Endothelial cell of umbilical vein (primary cell): ENCODE data around the gene APIP. TPM values are rescaled to one million over a fixed set of nuclear protein-coding genes. Genes with fewer than 3 reads are reported as not detected.

ENCODE experiments used
- BruUV-seq: library from RNA; stranded (reverse); fragments of 400-500 nt; replicated peaks from 2 replicates; lab custom pipeline; 2021; lab: Mats Ljungman, UMichigan
- CTCF ChIA-PET: fragments of 300-600, 350-600 bp; sonication (Branson Sonifier 250); formaldehyde crosslinking; loops from one replicate; lab custom pipeline; 2021; ENCODE audit warnings: antibody characterized with exemption, inconsistent platforms; lab: Charles Lee
- POLR2A ChIA-PET: fragments of 300-600, 350-600 bp; sonication (Branson Sonifier 250); formaldehyde crosslinking; loops from one replicate; lab custom pipeline; 2021; ENCODE audit warnings: antibody characterized with exemption, inconsistent platforms; lab: Charles Lee
- DNase-seq: peaks from one replicate; pipeline ENCODE4 v3.0.0-alpha.2; 2011; ENCODE audit warnings: low read depth, low spot score
- FAIRE-seq: peaks from 2 replicates; lab custom pipeline; 2011; peaks lifted over from hg19 to GRCh38; lab: Jason Lieb, UNC
- H2AFZ ChIP-seq: 2 replicates; pipeline ENCODE4 v1.6.0; 2012; ENCODE audit warnings: low read depth, low read length, control low read depth, inconsistent platforms
- H3K27ac ChIP-seq: 2 replicates; pipeline ENCODE4 v1.5.1; 2011; ENCODE audit warnings: low read depth, mild to moderate bottlenecking, control low read depth, low read length, moderate library complexity; ENCODE audit not compliant: insufficient read depth
- H3K27me3 ChIP-seq, 2 experiments: 2 replicates each; pipeline versions ENCODE4 v1.6.0 to v1.6.1; 2011; ENCODE audit warnings: low read length in 2 of 2, mixed read lengths in 1 of 2; ENCODE audit not compliant: control insufficient read depth in 2 of 2, insufficient read depth in 2 of 2
- H3K36me3 ChIP-seq, 2 experiments: 2 replicates in 1 of 2; 3 replicates in 1 of 2; pipeline ENCODE4 v1.5.1; 2011; ENCODE audit warnings: low read length in 2 of 2, mild to moderate bottlenecking in 1 of 2, moderate library complexity in 1 of 2; ENCODE audit not compliant: control insufficient read depth in 2 of 2, insufficient read depth in 2 of 2; ENCODE audit errors: extremely low read depth in 1 of 2
- H3K4me1 ChIP-seq: 3 replicates; pipeline ENCODE4 v1.5.1; 2011; ENCODE audit warnings: mild to moderate bottlenecking, low read length; ENCODE audit not compliant: control insufficient read depth, insufficient read depth; ENCODE audit errors: extremely low read depth
- H3K4me2 ChIP-seq: 2 replicates; pipeline ENCODE4 v1.6.1; 2011; ENCODE audit warnings: low read length, control low read depth, mixed read lengths; ENCODE audit not compliant: insufficient read depth
- H3K4me3 ChIP-seq, 3 experiments: fragments of 200-600 bp in 1 of 3; sonication (generic), shearing (Covaris generic) in 1 of 3; replicated peaks in 1 of 3; 2 replicates each; pipeline ENCODE4 v1.5.1; 2011 to 2016; ENCODE audit warnings: control low read depth in 3 of 3, low read length in 3 of 3, mild to moderate bottlenecking in 2 of 3, inconsistent platforms in 1 of 3, low read depth in 1 of 3, moderate library complexity in 1 of 3; ENCODE audit not compliant: insufficient read depth in 1 of 3
- H3K79me2 ChIP-seq: 2 replicates; pipeline ENCODE4 v1.6.0; 2012; ENCODE audit warnings: low read length, inconsistent platforms; ENCODE audit not compliant: control insufficient read depth, insufficient read depth
- H3K9ac ChIP-seq: replicated peaks from 2 replicates; pipeline ENCODE3; 2011; ENCODE audit warnings: low read length, control low read depth; ENCODE audit not compliant: insufficient read depth; ENCODE audit errors: extremely low read depth
- H3K9me1 ChIP-seq: replicated peaks from 3 replicates; pipeline ENCODE4 v1.6.0; 2011; ENCODE audit warnings: mild to moderate bottlenecking, low read length; ENCODE audit not compliant: control insufficient read depth, insufficient read depth; ENCODE audit errors: extremely low read depth
- H3K9me3 ChIP-seq: replicated peaks from 2 replicates; pipeline ENCODE4 v1.5.1; 2012; ENCODE audit warnings: low read length, inconsistent platforms; ENCODE audit not compliant: control insufficient read depth, insufficient read depth
- H4K20me1 ChIP-seq: replicated peaks from 2 replicates; pipeline ENCODE3; 2011; ENCODE audit warnings: mild to moderate bottlenecking, low read length; ENCODE audit not compliant: control insufficient read depth, insufficient read depth; ENCODE audit errors: extremely low read depth
- CTCF ChIP-seq, 2 donors: IDR thresholded peaks; 1 replicate in 1 of 2; 2 replicates in 1 of 2; pipeline ENCODE4 v1.5.1; 2011; ENCODE audit warnings: low read length in 2 of 2, mild to moderate bottlenecking in 2 of 2, moderate library complexity in 2 of 2, control low read depth in 1 of 2, inconsistent platforms in 1 of 2, low read depth in 1 of 2; ENCODE audit not compliant: insufficient read depth in 1 of 2; ENCODE audit errors: extremely low read depth in 1 of 2
- EZH2 ChIP-seq: IDR thresholded peaks from 2 replicates; pipeline ENCODE4 v1.6.1; 2012; ENCODE audit warnings: borderline replicate concordance, low read depth, mild to moderate bottlenecking, moderate library complexity, low read length, inconsistent platforms; ENCODE audit not compliant: severe bottlenecking
- FOS ChIP-seq: IDR thresholded peaks from 2 replicates; pipeline ENCODE4 v1.6.1; 2011; ENCODE audit warnings: mild to moderate bottlenecking, low read length, moderate library complexity, borderline replicate concordance; ENCODE audit not compliant: insufficient read depth
- GATA2 ChIP-seq: IDR thresholded peaks from 2 replicates; pipeline ENCODE4 v1.7.0; 2011; ENCODE audit warnings: low read depth, mild to moderate bottlenecking, moderate library complexity, mixed read lengths, low read length; ENCODE audit not compliant: insufficient read length, insufficient read depth
- JUN ChIP-seq: IDR thresholded peaks from 2 replicates; pipeline ENCODE4 v1.6.1; 2011; ENCODE audit warnings: borderline replicate concordance, low read depth; ENCODE audit not compliant: insufficient read length, insufficient read depth
- MYC ChIP-seq: IDR thresholded peaks from one replicate; pipeline ENCODE4 v1.6.1; 2011; ENCODE audit warnings: mild to moderate bottlenecking, low read depth, low read length
- POLR2A ChIP-seq: IDR thresholded peaks from 2 replicates; pipeline ENCODE4 v1.6.1; 2012; ENCODE audit warnings: low read depth, mild to moderate bottlenecking, control low read depth, low read length
- POLR2AphosphoS5 ChIP-seq: IDR thresholded peaks from 2 replicates; pipeline ENCODE4 v1.6.1; 2012; ENCODE audit warnings: low read depth, mild to moderate bottlenecking, control low read depth, low read length, moderate library complexity; ENCODE audit not compliant: insufficient read depth
- dilution Hi-C: fragments of 300-500 bp; cut with MboI; formaldehyde crosslinking; loops from one replicate; pipeline ENCODE4 v1.15.0; 2019; ENCODE audit warnings: low sequenced_read_pairs; ENCODE audit not compliant: extremely low pct_ligation_motif_present
- intact Hi-C: fragments of 100-400 bp; cut with micrococcal nuclease; formaldehyde crosslinking; loops from one replicate; pipeline ENCODE4 v1.10.0; 2022
- polyA plus RNA-seq, 4 experiments: library from polyadenylated mRNA; depleted of rRNA in 3 of 4; stranded (reverse) in 3 of 4; unstranded in 1 of 4; fragments of >200 nt; gene quantifications; 2 replicates each; pipeline versions ENCODE4 v1.2.1 to v1.2.3, GENCODE V29; 2011 to 2012; ENCODE audit warnings: missing spikeins in 1 of 4
- total RNA-seq: library from RNA; stranded (reverse); gene quantifications from 2 replicates; pipeline ENCODE4 v1.2.3, GENCODE V29; 2021
- TF ChIP-seq, protein P1 (sequence below): IDR thresholded peaks from 2 replicates; pipeline ENCODE4 v1.6.1; 2011; ENCODE audit not compliant: insufficient read depth, insufficient read length

Gene APIP
- total and polyA plus RNA-seq, 2 donors (not counting 3 experiments of a cell fraction or from before 2014, with no cell fraction given): 10.0 to 26.9 TPM

GRCh38 chr11:34898474-34898873 is 17.7 kb downstream of the APIP start:
- Histone ChIP-seq H2AFZ (no peak overlapping the region), H3K27ac (no peak overlapping the region), H3K4me2 (no peak overlapping the region), H3K4me1 (no peaks in the 10 kb centered on the region), H3K9ac (no peak overlapping the region), H3K9me3 (no peaks in the 10 kb centered on the region), H3K79me2 (no peaks in the 10 kb centered on the region), H3K27me3 (no peaks in the 10 kb centered on the region), H3K4me3 (no peak overlapping the region), H3K36me3 (no peaks in the 10 kb centered on the region), H4K20me1 (no peaks in the 10 kb centered on the region), H3K9me1 (no peaks in the 10 kb centered on the region)
- CTCF ChIA-PET: interaction anchor here (0.6 to 4.1 kb wide), 6 partner anchors 12 to 724 kb away, joined by 3 to 21 read pairs (median 8); partner anchors contain the start of gene ELF5
- TF ChIP-seq GATA2 (no peak), JUN (no peak), CTCF (IDR thresholded peaks at IDR 0.05; ENCODE audit: extremely low read depth in 1 of 2, insufficient read depth in 1 of 2, low read depth in 1 of 2, low read length in 2 of 2) (no peak), EZH2 (no peak), MYC (no peak), FOS (no peak), POLR2A (no peak), POLR2AphosphoS5 (no peak)
- TF ChIP-seq, protein P1, sequence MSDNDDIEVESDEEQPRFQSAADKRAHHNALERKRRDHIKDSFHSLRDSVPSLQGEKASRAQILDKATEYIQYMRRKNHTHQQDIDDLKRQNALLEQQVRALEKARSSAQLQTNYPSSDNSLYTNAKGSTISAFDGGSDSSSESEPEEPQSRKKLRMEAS: no peak
- dilution Hi-C loops: no loop called here
- FAIRE-seq: no peak
- BruUV-seq: no TSS peak
- intact Hi-C loops: no loop called here
- POLR2A ChIA-PET: no interaction called here
- no peak for DNase-seq
